H1 (cell line): ENCODE data around the gene MMP1. TPM values are rescaled to one million over a fixed set of nuclear protein-coding genes. Genes with fewer than 3 reads are reported as not detected.

ENCODE experiments used
- ASH2L ChIP-seq: fragments of 200-600, 300-600 bp; sonication (generic); IDR thresholded peaks from one replicate; pipeline ENCODE4 v1.7.1; 2017; ENCODE audit warnings: low read length
- BCL11A ChIP-seq, 2 experiments: IDR thresholded peaks; one replicate each; pipeline ENCODE4 v1.6.1; 2011; ENCODE audit warnings: low read depth in 2 of 2, low read length in 2 of 2, mild to moderate bottlenecking in 2 of 2
- BRCA1 ChIP-seq: IDR thresholded peaks from 2 replicates; pipeline ENCODE4 v1.6.1; 2012; ENCODE audit warnings: low read depth, low read length, improper control_type of control experiment
- CEBPB ChIP-seq: IDR thresholded peaks from 2 replicates; pipeline ENCODE4 v1.6.1; 2012; ENCODE audit warnings: low read depth, low read length
- JUND ChIP-seq: IDR thresholded peaks from 2 replicates; pipeline ENCODE4 v1.6.1; 2011; ENCODE audit warnings: mild to moderate bottlenecking, improper control_type of control experiment, low read length
- KDM5A ChIP-seq: fragments of 200-600 bp; IDR thresholded peaks from 2 replicates; pipeline ENCODE4 v1.7.1; 2012; ENCODE audit warnings: mild to moderate bottlenecking, low read length, inconsistent platforms, mixed read lengths
- MAFK ChIP-seq: IDR thresholded peaks from 2 replicates; pipeline ENCODE4 v1.6.1; 2012; ENCODE audit warnings: low read depth, mild to moderate bottlenecking, improper control_type of control experiment, low read length
- POLR2A ChIP-seq, 2 experiments: IDR thresholded peaks; 1 replicate in 1 of 2; 2 replicates in 1 of 2; pipeline ENCODE4 v1.6.1; 2011; ENCODE audit warnings: low read depth in 2 of 2, low read length in 2 of 2, mild to moderate bottlenecking in 2 of 2; ENCODE audit errors: control extremely low read depth in 1 of 2
- POLR2AphosphoS5 ChIP-seq: IDR thresholded peaks from 2 replicates; pipeline ENCODE4 v1.6.1; 2011; ENCODE audit warnings: low read depth, low read length
- POU5F1 ChIP-seq: IDR thresholded peaks from 2 replicates; pipeline ENCODE4 v1.6.1; 2011; ENCODE audit warnings: low read depth, mild to moderate bottlenecking, low read length, moderate library complexity
- RAD21 ChIP-seq, 2 experiments: IDR thresholded peaks in 1 of 2; conservative IDR thresholded peaks in 1 of 2; 2 replicates each; pipeline ENCODE4 v1.6.1; 2011; ENCODE audit warnings: low read depth in 2 of 2, low read length in 2 of 2, improper control_type of control experiment in 1 of 2, inconsistent platforms in 1 of 2, mild to moderate bottlenecking in 1 of 2, moderate library complexity in 1 of 2
- RFX5 ChIP-seq: IDR thresholded peaks from 2 replicates; pipeline ENCODE4 v1.6.1; 2011; ENCODE audit warnings: low read depth, low read length, improper control_type of control experiment, borderline replicate concordance
- RNF2 ChIP-seq: fragments of 200-900, 300-1000 bp; sonication (generic); IDR thresholded peaks from 2 replicates; pipeline ENCODE4 v1.7.1; 2016; ENCODE audit warnings: borderline replicate concordance, low read depth, mild to moderate bottlenecking, antibody characterized with exemption, low read length; ENCODE audit not compliant: poor library complexity, severe bottlenecking; ENCODE audit errors: missing control alignments
- RXRA ChIP-seq: IDR thresholded peaks from 2 replicates; pipeline ENCODE4 v1.6.1; 2011; ENCODE audit warnings: low read depth, mild to moderate bottlenecking, low read length, moderate library complexity; ENCODE audit not compliant: insufficient read depth
- SIN3A ChIP-seq, 2 experiments: IDR thresholded peaks in 1 of 2; conservative IDR thresholded peaks in 1 of 2; 2 replicates each; pipeline ENCODE4 v1.6.1; 2011 to 2012; ENCODE audit warnings: low read length in 2 of 2, improper control_type of control experiment in 1 of 2, low read depth in 1 of 2, mild to moderate bottlenecking in 1 of 2
- SP4 ChIP-seq: IDR thresholded peaks from 2 replicates; pipeline ENCODE4 v1.6.1; 2012; ENCODE audit warnings: low read length, inconsistent platforms
- TAF1 ChIP-seq: IDR thresholded peaks from 2 replicates; pipeline ENCODE4 v1.6.1; 2011; ENCODE audit warnings: mild to moderate bottlenecking, low read depth, low read length
- USF2 ChIP-seq: IDR thresholded peaks from 2 replicates; pipeline ENCODE4 v1.6.1; 2011; ENCODE audit warnings: low read length, improper control_type of control experiment
- polyA plus RNA-seq, 7 experiments: library from polyadenylated mRNA; depleted of rRNA in 3 of 7; stranded (reverse) in 5 of 7; unstranded in 2 of 7; fragments of >200 nt in 5 of 7; fragments of 200-250 nt in 2 of 7; gene quantifications; 1 replicate in 5 of 7; 2 replicates in 1 of 7; 4 replicates in 1 of 7; pipeline versions ENCODE4 v1.2.1 to v1.2.3, GENCODE V29; 2011 to 2013; ENCODE audit warnings: missing spikeins in 2 of 7, mixed read lengths in 2 of 7
- total RNA-seq: library from RNA; stranded (reverse); fragmentation: NEBNext Ultra II Directional; extraction: Animal tissue kit (Norgen Biotek cat#: 25700); gene quantifications from 2 replicates; pipeline ENCODE4 v1.2.1, GENCODE V29; 2021
- TF ChIP-seq, protein P1 (sequence below): IDR thresholded peaks from 2 replicates; pipeline ENCODE4 v1.6.1; 2012; ENCODE audit warnings: inconsistent platforms

Gene MMP1
- total and polyA plus RNA-seq, 2 of the 8 experiments (the other 6 are each of a cell fraction or from before 2014, with no cell fraction given) = not detected

GRCh38 chr11:102831489-102832440 lies 33.8 kb upstream of the MMP1 start (continued):
- no peak for TF ChIP-seq BRCA1
- TF ChIP-seq ASH2L = peak; percentile 25
- TF ChIP-seq RFX5 = no peak
- no peak for TF ChIP-seq POLR2AphosphoS5
- TF ChIP-seq MAFK = no peak
- TF ChIP-seq KDM5A = no peak
- no peak for TF ChIP-seq RNF2
- TF ChIP-seq RAD21 (IDR thresholded peaks at IDR 0.05 in 1 of 2, conservative IDR thresholded peaks at IDR 0.05 in 1 of 2; ENCODE audit: low read depth in 2 of 2, low read length in 2 of 2) = peak; percentile 84
- TF ChIP-seq POU5F1 = no peak
- TF ChIP-seq SP4 = no peak
- TF ChIP-seq JUND = no peak
- TF ChIP-seq POLR2A (IDR thresholded peaks at IDR 0.05; ENCODE audit: control extremely low read depth in 1 of 2, low read depth in 2 of 2, low read length in 2 of 2) = no peak
- TF ChIP-seq TAF1 = no peak
- TF ChIP-seq USF2 = no peak
- TF ChIP-seq CEBPB = no peak
- no peak for TF ChIP-seq RXRA
- TF ChIP-seq, protein P1, sequence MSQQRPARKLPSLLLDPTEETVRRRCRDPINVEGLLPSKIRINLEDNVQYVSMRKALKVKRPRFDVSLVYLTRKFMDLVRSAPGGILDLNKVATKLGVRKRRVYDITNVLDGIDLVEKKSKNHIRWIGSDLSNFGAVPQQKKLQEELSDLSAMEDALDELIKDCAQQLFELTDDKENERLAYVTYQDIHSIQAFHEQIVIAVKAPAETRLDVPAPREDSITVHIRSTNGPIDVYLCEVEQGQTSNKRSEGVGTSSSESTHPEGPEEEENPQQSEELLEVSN = peak; percentile 39; the same call in 1 of the 2 replicates
- TF ChIP-seq BCL11A (IDR thresholded peaks at IDR 0.05; ENCODE audit: low read depth in 2 of 2, low read length in 2 of 2) = no peak
- TF ChIP-seq SIN3A (conservative IDR thresholded peaks at IDR 0.05 in 1 of 2, IDR thresholded peaks at IDR 0.05 in 1 of 2; ENCODE audit: low read depth in 1 of 2, low read length in 2 of 2) = no peak
- TF ChIP-seq, all 59 proteins: peak for 4
